K562 (cell line): ENCODE results near the gene PIGQ. TPM values are rescaled to one million over a fixed set of nuclear protein-coding genes. Genes with fewer than 3 reads are reported as not detected.

Experiments used
- FOXA3 ChIP-seq, 2 experiments: fragments of 450-650 bp in 1 of 2; sonication (generic) in 1 of 2; formaldehyde crosslinking; IDR thresholded peaks in 1 of 2; conservative IDR thresholded peaks in 1 of 2; 2 replicates each; pipeline versions ENCODE4 v1.4.0 to v1.8.0; 2020 to 2022; ENCODE audit warnings: mild to moderate bottlenecking in 2 of 2, missing genetic modification reagents in 1 of 2
- MBD2 ChIP-seq: sonication (generic); IDR thresholded peaks from 2 replicates; pipeline ENCODE4 v1.6.1; 2016; ENCODE audit warnings: low read depth, borderline replicate concordance
- MTA3 ChIP-seq: fragments of 450-650 bp; formaldehyde crosslinking; IDR thresholded peaks from 2 replicates; pipeline ENCODE4 v1.6.1; 2017; ENCODE audit warnings: mild to moderate bottlenecking, borderline replicate concordance
- PRMT5 ChIP-seq: sonication (generic); formaldehyde crosslinking; IDR thresholded peaks from 2 replicates; pipeline ENCODE4 v1.5.0; 2020; ENCODE audit warnings: missing genetic modification reagents
- SIN3A ChIP-seq, 2 experiments: fragments of 150-350 bp in 1 of 2; IDR thresholded peaks; 2 replicates each; pipeline ENCODE4 v1.6.1; 2011 to 2016; ENCODE audit warnings: borderline replicate concordance in 2 of 2, low read depth in 2 of 2, low read length in 2 of 2, mild to moderate bottlenecking in 2 of 2, moderate library complexity in 2 of 2; ENCODE audit not compliant: control insufficient read depth in 1 of 2
- SMAD1 ChIP-seq: fragments of 150-350 bp; IDR thresholded peaks from 2 replicates; pipeline ENCODE4 v1.6.1; 2014; ENCODE audit warnings: low read length, low read depth; ENCODE audit not compliant: partially characterized antibody
- TEAD1 ChIP-seq, 2 experiments: fragments of 450-650 bp in 1 of 2; sonication (generic) in 1 of 2; formaldehyde crosslinking; IDR thresholded peaks; 2 replicates each; pipeline versions ENCODE4 v1.4.0 to v1.8.0; 2020 to 2022; ENCODE audit warnings: mild to moderate bottlenecking in 2 of 2, missing genetic modification reagents in 1 of 2
- ZBED1 ChIP-seq: IDR thresholded peaks from 2 replicates; pipeline ENCODE4 v1.6.1; 2014
- ZNF79 ChIP-seq: fragments of 250-450 bp; sonication (Bioruptor Pico); IDR thresholded peaks from 2 replicates; pipeline ENCODE4 v1.4.0; 2020; ENCODE audit warnings: low read depth, mild to moderate bottlenecking, moderate library complexity
- polyA plus RNA-seq, 8 experiments: library from polyadenylated mRNA; depleted of rRNA in 4 of 8; stranded (reverse) in 5 of 8; unstranded in 3 of 8; fragments of >200 nt; fragmentation: Nextera tagmentation in 2 of 8; fragmentation: Illumina TruSeq in 1 of 8; extraction: Ambion mirVana in 2 of 8; extraction: Trizol in 1 of 8; gene quantifications; 2 replicates each; pipeline versions ENCODE4 v1.2.1 to v1.2.3, GENCODE V29; 2011 to 2014; ENCODE audit warnings: inconsistent platforms in 1 of 8, missing spikeins in 1 of 8
- total RNA-seq, 7 experiments: library from RNA; depleted of rRNA in 6 of 7; stranded (reverse); fragments of >200 nt in 6 of 7; fragmentation: Illumina TruSeq in 2 of 7; extraction: Trizol in 2 of 7; gene quantifications; 2 replicates each; pipeline versions ENCODE4 v1.2.1 to v1.2.3, GENCODE V29; 2011 to 2021; ENCODE audit warnings: low replicate concordance in 1 of 7
- TF ChIP-seq, protein P1 (sequence below): sonication (generic); formaldehyde crosslinking; IDR thresholded peaks from 2 replicates; pipeline ENCODE4 v1.8.1; 2022; ENCODE audit warnings: missing genetic modification reagents
- TF ChIP-seq, protein P2 (sequence below): fragments of 450-650 bp; IDR thresholded peaks from 2 replicates; pipeline ENCODE4 v1.6.1; 2018; ENCODE audit warnings: mild to moderate bottlenecking, low read depth; ENCODE audit not compliant: partially characterized antibody

PIGQ gene
- total and polyA plus RNA-seq, 9 of the 15 experiments (the other 6 are each of a cell fraction or from before 2014, with no cell fraction given): 0.20 to 49.6 (median 11.7) TPM

DNA sequence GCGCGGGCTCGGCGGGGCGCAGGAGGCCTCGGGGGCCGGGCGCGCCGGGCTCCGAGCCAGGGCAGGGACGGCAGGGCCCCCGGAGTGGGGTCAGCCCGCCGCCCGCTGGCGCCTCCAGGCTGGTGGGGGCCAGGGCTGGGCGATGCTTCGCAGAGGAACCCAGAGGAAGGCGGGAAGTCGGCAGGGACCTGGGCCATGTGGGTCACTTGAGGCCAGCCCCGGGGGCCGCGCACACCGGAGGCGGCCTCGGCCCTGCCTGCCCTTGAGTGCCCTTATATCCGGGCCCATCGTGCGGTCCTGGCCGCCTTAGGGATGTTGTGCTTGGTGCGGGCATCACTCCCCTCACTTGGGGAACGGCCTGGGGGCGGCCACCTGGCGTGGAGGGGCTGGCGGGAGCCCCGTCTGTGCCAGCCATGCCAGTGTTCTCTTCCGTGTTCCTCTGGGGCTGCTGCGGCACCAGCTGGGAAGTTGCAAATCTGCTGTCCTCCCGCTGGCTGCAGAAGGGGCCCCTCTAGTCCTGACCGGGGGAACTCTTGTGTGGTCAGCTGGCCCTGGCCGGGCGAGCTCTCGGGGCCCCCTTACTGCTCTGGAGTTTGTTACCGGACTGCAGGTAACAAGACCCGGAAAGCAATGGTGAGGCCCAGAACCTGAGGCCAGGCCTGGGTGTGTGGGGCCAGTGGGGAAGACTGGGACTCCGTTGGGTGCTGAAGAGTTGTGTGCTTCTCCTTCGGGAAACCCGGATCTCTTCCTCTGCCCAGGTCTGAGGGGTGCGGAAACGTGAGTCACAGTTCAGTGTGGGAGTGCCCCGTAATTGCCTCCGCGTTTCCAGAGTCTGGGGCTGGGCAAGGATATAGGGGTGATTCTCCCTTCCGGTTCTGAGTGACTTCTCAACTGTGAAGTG is 41.4 kb upstream of the PIGQ start (continued):
- no peak for TF ChIP-seq ZNF79 (CRISPR knock-in tag)
- 0 out of 2 replicates have a peak, but pooled peaks have one; percentile 31 for TF ChIP-seq PRMT5
- 0 out of 4 replicates have a peak, but pooled peaks of 1 of the 2 experiments have one; percentile 12 for TF ChIP-seq TEAD1 (CRISPR knock-in tag; IDR thresholded peaks at IDR 0.05)
- TF ChIP-seq, protein P1, sequence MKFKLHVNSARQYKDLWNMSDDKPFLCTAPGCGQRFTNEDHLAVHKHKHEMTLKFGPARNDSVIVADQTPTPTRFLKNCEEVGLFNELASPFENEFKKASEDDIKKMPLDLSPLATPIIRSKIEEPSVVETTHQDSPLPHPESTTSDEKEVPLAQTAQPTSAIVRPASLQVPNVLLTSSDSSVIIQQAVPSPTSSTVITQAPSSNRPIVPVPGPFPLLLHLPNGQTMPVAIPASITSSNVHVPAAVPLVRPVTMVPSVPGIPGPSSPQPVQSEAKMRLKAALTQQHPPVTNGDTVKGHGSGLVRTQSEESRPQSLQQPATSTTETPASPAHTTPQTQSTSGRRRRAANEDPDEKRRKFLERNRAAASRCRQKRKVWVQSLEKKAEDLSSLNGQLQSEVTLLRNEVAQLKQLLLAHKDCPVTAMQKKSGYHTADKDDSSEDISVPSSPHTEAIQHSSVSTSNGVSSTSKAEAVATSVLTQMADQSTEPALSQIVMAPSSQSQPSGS: peak; percentile 50; the same call in 1 of the 2 replicates
- TF ChIP-seq MBD2: 0 out of 2 replicates have a peak, but pooled peaks have one; percentile 20
- peak; percentile 59; the same call in 1 of the 2 replicates for TF ChIP-seq ZBED1
- 0 out of 2 replicates have a peak, but pooled peaks have one; percentile 55 for TF ChIP-seq MTA3
- TF ChIP-seq, protein P2, sequence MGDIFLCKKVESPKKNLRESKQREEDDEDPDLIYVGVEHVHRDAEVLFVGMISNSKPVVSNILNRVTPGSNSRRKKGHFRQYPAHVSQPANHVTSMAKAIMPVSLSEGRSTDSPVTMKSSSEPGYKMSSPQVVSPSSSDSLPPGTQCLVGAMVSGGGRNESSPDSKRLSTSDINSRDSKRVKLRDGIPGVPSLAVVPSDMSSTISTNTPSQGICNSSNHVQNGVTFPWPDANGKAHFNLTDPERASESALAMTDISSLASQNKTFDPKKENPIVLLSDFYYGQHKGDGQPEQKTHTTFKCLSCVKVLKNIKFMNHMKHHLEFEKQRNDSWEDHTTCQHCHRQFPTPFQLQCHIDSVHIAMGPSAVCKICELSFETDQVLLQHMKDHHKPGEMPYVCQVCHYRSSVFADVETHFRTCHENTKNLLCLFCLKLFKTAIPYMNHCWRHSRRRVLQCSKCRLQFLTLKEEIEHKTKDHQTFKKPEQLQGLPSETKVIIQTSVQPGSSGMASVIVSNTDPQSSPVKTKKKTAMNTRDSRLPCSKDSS: no peak
- TF ChIP-seq SMAD1: peak; percentile 43
- TF ChIP-seq FOXA3 (CRISPR knock-in tag; conservative IDR thresholded peaks at IDR 0.05 in 1 of 2, IDR thresholded peaks at IDR 0.05 in 1 of 2): peak in 1 of 2 experiments; percentile 63; a peak in 1 of 4 replicates
- peak; percentile 33 to 53; a peak in 1 of 4 replicates for TF ChIP-seq SIN3A (IDR thresholded peaks at IDR 0.05; ENCODE audit: borderline replicate concordance in 2 of 2, control insufficient read depth in 1 of 2, low read depth in 2 of 2, low read length in 2 of 2)
